GM19372 (cell line): ENCODE results near the gene CADPS.

Experiments used
- ATAC-seq: cut with Tn5 transposase; IDR thresholded peaks from one replicate; pipeline ENCODE4 v1.9.1; 2021; ENCODE audit warnings: mild to moderate bottlenecking, low read depth, moderate library complexity; ENCODE audit not compliant: unreplicated experiment

Gene CADPS

DNA sequence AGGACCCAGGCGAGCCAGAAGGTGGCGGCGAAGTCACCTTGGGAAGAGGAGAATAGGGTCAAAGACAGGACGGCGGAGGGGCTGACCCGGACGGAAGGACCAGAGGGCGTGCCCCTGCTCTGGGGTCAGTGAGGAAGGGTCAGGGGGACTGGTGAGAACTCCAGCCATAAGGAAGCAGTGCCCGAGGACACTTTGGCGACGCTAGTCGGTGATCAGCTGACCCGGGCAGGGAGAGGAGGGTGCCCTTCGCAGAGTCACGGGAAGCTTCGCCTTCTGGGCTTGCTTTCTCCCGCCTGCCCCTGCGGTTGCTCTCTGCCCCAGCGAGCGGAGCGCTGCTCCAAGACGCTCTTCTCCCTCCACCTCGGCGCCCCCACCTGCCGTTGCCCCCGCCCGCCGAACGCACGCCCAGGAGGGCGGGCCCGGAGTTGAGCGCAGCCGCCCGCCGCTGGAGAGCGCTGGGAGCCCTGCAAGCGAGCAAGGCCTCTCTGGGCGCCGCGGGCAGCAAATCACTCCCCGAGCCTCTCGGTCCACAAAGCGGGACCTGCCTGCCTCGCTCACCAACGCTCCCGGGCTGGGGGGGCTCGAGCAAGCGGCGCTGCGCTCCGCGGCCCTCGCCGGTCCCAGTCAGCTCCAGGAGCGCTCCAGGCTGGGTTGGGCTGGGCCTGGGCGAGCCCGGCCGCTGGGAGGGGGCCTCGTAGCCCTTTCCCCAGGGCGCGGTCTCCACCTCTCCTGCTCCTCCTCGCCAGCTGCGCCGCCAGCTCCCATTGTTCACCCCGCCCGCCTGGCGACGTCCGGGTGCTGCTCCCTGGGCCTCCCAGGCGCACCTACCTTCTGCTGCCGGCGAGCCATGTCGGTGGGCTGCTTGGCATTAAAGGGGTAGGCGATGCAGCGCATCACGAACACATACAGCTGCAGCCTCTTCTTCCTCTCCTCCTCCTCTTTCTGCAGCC lies 1.2 kb downstream of the CADPS start:
- ATAC-seq = peak; percentile 32

DNA sequence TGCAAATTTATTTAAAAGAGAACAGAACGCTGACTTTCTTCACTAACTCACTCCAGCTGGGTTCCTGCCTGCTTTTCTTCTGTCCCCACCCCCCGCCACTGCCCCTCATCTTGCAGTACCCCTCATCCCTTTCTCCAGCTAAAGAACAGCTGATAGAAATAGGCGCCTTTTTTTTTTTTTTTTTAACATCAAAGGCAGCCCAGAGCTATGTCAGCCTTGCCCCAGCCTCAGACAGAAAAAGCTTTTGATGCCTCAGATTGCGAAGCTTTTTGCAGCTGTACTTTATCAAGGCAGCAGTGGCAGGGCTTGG lies 1.8 kb downstream of the CADPS start:
- peak; percentile 42 for ATAC-seq

DNA sequence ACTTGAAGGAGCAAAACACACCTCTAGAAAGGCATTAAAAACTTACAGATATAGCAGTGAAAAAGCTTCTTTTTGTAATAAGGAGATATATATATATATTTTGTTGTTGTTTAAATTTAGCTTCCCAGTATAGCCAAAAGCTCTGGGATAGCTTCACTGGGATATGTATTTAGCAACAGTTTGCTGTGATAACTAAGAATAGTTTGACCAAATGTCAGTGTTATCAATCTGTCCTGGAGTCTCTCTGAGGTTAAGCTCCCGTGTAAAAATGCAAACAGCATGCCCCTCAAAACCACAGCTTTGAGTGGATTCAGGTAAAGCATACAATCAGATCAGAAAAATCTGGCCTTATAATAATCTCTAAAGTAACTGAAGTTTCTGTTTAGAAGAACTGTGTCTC lies 2.9 kb downstream of the CADPS start:
- ATAC-seq = no peak

DNA sequence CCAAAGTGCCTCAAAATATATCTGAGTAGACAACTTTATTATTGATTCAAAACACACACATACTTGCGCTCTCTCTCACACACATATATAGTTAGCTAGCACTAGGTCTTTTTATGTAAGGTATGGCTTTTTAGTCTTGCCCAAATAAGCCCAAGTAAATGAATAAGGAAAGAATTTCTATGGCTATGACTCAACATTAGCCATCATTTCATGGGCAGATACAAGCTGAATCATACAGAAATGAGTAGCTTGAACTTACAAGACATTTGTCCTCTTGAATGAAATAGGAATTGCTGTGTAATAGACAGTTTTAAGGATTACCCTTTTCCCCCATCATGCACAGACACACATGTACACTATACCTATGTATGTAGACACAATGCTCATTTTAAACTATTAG lies 4.9 kb downstream of the CADPS start:
- ATAC-seq = no peak

DNA sequence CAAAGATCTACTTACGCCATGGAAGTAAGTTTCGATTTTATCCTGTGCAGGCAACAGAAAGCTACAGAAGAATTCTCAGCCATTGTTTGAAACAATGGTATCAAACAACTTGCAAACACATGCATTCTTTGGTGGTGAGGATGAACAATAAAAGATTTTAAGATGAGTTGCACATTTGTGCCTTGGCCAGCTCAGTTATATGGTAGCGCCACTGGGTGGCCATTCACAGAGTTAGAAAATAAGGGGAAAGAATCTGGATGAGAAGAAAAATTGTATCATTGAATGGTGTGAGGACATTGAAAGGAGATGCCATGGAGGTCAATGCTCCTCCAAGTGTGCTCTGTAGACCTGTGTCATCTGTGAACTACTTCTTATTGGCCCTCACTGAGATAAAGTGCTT lies 11.6 kb downstream of the CADPS start:
- ATAC-seq = no peak

DNA sequence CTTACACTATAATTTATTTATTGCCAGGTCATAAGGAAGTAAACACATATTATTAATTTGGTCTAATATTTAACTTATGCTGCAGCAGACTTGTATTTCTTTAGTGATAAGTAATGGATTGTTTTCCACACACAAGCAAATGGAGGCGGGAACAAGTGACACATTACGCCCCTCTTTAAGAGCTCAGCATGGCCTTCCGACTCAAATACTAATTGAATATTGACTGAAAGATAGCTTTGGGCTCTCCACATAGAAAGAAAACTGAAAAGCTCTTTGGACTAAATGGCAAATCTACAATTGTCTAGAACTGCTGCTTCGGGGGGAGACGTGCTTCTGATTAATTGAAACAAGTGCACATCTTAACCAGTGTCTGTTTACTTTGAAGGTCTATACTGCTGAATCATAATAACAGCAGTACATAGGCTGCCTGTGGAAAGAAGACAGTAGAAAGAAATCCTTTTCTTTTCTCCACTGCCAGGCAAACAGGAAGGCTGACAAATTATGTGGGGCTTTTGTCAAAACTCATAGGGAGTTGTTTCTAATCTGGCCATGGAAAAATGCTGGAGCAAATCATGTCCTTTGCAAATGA lies 15.9 kb downstream of the CADPS start:
- no peak for ATAC-seq

DNA sequence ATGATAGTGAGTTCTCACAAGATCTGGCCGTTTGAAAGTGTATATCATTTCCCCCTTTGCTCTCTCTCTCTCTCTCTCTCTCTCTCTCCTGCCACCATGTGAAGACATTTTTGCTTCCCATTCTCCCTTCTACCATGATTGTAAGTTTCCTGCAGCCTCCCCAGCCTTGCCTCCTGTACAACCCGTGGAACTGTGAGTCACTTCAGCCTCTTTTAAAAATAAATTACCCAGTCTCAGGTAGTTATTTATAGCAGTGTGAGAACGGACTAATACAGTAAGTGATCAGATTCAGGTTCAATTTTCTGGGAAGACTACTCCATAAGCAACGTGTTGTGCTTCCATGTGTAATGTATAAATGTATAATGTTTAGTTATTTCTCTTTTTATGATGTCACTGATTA lies 29.2 kb downstream of the CADPS start:
- no peak for ATAC-seq

DNA sequence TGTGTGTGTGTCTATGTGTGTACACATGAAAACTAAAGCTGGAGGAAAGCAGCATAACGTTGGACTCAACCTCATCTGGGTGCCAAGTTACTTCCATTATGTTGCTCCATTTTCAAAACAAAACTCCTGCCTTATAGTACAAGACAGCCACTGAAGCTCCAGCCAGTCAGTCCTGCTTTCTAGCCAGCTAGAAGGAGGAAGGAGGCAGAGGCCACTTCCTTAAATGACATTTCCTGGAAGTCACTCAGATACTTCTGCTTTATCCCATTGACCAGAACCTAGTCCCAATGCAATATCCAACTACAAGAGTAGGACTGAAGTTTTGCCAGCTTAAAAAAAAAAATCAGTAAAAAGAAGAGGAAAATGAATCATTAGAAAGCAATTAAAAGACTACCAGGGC lies 31.7 kb downstream of the CADPS start:
- no peak for ATAC-seq

DNA sequence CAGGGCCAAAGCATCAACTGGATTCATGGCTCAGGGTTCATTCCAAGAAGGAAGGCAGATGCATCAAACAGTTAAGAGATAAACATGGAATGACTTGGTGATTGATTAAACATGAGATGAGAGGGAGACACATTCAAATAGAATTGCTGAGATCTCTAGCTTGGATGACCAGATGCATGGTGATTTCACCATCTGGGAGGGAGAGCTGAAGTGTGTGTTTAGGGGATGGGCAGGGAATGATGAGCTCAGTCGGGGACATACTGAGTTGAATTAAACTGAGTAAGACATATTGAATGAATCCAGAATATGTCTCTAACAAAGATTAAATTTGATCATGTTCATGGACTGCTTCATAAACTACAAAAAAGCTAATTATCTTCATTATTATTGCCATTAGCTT lies 35.5 kb downstream of the CADPS start:
- ATAC-seq = no peak

DNA sequence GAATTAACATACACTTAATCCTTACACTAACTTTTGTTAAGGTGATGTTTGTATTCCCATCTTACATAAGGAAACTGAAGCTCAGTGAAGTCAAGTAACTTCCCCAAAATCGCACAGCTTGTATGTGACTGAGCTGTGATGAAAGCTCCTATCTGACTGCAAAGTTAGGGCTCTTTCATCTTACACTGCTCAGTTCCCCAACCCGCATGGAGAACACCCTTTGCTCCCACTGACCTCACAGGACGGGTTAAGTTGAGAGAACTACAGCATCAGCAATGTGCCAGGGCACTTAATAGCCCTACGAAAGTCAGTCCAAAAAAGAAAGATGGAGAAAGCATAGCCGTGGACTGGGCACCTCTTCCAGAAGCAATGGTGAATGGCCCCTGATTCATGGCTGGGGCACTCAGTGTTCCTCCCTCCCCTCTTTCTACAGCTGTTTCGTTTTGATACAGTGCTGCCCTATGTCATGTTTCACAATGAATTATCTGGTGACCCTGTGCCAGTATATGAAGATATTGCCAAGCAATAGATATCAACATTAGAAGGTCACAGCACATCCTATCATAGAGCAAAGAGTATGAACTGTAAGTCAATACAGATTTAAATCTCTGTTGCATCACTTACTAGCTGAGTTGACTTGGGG lies 38.0 kb downstream of the CADPS start:
- ATAC-seq = no peak

DNA sequence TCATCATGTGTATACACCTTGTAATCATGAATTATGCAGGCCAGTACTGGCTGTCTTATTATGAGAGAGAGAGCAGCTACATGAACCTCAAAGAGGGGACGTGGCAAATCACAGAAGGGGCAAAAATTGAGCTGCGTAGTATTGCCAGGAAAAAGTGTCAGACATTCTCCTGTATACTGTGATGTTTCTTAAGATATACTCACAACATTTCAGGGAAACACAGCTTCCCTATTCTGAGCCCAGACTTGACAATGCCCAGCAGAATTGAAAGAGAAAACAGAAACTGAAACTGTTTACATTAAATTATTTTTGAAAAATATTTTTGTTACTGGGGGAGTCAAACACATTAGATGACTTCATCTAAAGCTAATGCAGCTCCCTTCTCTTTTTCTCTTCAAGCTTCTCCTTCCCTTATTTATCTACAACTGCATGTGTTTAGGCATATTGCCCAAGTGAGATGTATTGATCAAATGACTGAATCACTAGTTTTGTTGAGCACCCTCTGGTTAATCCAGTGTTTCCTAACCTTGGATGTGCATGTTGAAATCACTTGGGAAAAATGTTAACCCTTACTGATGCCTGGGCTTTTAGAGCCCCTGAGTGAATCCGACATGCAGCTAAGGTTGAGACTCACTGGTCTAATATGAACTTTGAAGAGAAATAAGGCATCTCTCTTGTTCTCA lies 39.5 kb downstream of the CADPS start:
- peak; percentile 52 for ATAC-seq

DNA sequence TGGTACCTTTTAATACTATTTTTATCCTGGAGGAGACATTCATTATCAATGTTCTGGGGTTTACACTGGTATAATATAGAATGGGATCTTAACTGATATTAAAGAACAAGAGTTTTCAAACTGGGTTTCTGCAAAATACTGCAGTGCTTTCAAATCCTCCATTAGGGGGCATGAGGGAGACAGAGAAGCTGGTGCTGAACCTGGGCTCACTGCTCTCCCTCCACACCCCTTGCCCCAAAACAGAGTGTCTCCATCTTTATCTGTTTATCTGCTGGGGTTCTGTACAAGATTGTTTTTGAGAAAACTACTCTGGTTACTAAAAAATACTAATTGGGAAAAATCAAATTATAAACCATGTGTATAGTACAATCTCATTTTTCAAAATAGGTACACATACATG lies 41.7 kb downstream of the CADPS start:
- no peak for ATAC-seq

DNA sequence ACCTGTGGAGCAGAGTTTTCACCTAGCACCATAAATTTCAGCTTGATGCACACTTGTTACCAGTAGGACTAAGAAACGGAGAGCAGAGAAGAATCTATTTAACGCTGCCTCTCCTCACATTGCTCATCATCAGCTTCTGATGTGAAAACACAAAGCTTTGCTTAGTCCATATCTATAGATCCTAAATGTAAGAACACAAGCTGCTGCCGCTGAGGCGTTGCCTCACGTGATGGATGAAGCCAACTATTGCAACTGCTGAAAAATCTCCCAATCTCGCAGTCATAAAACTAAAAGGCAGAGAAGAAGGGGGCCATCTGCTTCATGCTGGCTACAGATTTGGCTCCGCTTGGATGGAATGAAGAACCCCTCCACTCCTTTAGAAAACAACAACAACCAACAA lies 42.7 kb downstream of the CADPS start:
- no peak for ATAC-seq

DNA sequence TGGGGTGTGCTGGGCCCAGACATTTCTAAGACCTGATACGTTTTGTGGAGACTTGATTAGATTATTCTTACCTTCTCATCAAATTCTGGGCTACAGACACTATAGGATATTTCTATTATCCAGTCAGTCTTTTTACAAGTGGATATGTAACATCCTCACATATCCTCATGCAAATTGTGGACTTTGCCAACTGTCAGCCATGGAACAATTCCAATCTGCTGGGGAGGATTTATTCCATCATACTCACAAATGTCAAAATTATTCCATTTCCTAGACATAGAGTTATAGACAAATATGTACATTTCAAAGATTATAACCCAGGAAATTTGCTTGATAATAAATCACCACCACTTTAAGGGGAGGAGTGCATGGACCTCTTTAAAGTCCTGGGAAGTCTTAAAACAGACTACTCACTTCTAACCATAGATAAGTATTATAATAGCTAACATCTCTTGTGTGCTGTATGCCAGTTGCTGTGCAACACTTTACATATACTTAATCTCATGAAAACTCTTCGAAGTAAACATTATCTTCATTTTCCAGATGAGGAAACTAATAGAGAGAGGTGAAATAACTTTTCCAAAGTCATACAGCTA lies 44.4 kb downstream of the CADPS start:
- ATAC-seq = no peak

DNA sequence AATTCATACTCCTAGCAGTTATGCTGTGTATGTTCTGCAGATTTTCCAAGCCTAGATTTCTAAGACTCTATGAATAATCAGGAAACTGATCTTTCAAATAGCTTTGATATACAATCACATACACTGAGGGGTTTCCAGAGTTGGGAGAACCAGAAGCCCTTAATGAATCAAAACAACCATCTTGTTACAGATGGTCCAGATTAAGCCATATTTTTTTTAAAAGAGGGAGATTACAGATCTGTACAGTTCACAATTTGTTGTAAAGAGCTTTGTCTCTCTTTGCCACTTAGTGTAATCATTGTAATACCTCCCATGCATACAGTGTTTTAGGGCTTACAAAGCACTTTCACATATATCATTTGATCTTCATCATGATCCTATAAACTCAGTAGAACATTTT lies 47.7 kb downstream of the CADPS start:
- ATAC-seq = no peak

DNA sequence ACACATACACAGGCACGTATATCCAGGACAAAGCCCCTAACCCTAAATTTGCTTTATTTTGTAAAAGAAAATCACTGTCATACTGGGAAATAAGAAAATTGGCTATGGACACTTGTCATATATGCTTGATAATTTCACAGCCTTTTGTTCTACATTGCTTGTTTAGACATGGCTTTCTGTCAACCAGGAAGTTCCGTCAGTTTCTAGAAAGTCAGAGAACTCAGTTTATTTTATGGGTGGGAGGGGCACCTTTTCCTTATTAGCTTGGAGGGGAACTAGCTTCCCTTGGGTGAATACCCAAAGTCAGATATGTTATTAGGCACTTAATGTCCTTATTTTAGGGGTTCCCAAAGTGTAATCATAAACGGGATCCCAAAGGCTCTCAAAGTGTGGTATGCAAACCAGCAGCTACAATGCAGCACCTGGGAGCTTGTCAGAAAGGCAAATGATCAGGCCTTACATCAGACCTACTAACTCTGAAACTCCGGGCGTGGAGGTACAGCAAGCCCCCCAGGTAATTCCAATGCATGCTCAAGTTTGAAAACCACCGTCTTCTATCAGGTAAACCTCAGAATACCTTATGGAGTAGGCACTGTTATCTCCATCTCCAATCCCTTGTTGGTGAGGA lies 50.1 kb downstream of the CADPS start:
- no peak for ATAC-seq

DNA sequence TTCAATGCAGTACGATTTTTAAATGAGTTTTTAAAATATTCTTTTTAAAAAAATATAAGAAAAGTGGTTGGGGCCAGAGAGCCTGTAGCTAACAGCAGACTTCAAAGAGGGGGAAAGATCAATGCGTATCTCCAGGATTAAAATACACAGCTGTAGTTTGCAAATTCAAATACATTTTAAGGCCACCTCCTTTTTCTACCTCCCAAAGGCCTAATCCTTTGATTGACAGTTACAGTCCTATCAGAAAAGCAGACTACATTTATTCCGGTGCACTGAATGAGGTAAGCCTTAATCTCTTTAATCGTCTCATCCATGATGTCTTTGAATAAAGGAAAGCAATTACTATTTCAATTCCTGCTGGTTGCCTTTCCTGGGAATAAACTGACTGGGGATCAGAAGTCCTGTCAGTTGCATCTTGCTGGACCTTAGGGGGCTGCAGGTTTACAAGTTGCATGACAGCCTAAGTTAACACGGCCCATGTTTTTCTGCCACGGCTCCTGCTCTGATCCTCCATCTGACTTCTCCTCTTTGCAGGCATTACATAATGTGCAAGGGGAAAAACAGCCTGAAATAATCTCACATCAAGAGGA lies 51.7 kb downstream of the CADPS start:
- no peak for ATAC-seq

DNA sequence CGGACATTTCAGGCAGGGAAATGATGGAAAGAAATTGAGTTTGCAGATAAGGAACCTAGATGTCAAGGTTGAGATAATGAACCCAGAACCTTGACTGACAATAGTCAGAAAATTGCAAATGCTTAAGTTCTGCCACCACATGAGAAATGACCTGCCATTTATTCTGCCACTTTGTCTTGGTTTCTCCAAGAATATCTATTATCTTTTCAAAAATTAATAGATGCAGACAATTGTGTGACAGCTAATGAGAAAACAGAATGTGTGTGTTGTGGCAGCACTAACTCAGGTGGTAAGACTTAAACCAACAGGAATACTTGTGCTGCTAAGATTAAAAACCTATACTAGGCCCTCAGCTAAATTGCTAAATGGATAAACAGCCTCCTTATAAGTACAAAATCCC lies 52.3 kb downstream of the CADPS start:
- ATAC-seq = no peak

DNA sequence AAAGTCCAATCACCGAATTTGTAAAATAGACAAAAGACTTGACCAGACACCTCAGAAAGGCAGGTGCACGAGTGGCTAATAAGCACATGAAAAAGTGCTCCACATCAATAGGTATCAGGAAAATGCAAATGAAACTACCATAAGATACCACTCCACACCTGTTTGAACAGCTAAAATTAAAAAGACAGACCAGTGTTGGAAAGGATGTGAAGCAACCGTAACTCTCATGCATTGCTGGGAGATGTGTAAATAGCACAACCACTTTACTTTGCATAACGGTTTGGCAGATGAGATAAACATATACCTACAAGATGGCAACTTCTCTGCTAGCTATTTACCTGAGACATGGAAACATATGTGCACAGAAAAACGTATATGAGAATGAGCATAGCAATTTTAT lies 56.9 kb downstream of the CADPS start:
- ATAC-seq = peak; percentile 84

DNA sequence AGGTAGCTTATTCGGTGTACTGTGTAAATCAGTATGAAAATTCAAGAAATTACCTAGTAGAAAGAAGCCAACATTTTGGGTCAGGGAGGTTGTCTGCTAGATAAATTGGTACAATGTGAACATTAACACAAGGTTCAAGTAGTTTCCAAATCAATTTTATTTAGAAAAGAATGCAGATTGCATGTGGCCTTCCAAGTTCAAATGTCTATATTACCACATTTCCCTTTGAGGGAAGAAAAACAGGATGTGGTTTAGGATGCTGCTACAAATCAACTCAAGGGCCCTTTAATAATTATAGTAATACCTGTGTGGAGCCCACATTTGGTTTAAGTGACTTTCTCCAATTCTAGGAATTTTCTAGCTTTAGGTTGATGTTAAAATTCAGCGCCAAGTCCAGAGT lies 57.5 kb downstream of the CADPS start:
- no peak for ATAC-seq
